Endothelial cell of umbilical vein (primary cell): ENCODE results near the gene CNTFR. TPM values are rescaled to one million over a fixed set of nuclear protein-coding genes. Genes with fewer than 3 reads are reported as not detected.

Experiments used
- BruUV-seq: library from RNA; stranded (reverse); fragments of 400-500 nt; replicated peaks from 2 replicates; lab custom pipeline; 2021; lab: Mats Ljungman, UMichigan
- CTCF ChIA-PET: fragments of 300-600, 350-600 bp; sonication (Branson Sonifier 250); formaldehyde crosslinking; loops from one replicate; lab custom pipeline; 2021; ENCODE audit warnings: antibody characterized with exemption, inconsistent platforms; lab: Charles Lee
- POLR2A ChIA-PET: fragments of 300-600, 350-600 bp; sonication (Branson Sonifier 250); formaldehyde crosslinking; loops from one replicate; lab custom pipeline; 2021; ENCODE audit warnings: antibody characterized with exemption, inconsistent platforms; lab: Charles Lee
- DNase-seq: peaks from one replicate; pipeline ENCODE4 v3.0.0-alpha.2; 2011; ENCODE audit warnings: low read depth, low spot score
- FAIRE-seq: peaks from 2 replicates; lab custom pipeline; 2011; peaks lifted over from hg19 to GRCh38; lab: Jason Lieb, UNC
- H2AFZ ChIP-seq: 2 replicates; pipeline ENCODE4 v1.6.0; 2012; ENCODE audit warnings: low read depth, low read length, control low read depth, inconsistent platforms
- H3K27ac ChIP-seq: 2 replicates; pipeline ENCODE4 v1.5.1; 2011; ENCODE audit warnings: low read depth, mild to moderate bottlenecking, control low read depth, low read length, moderate library complexity; ENCODE audit not compliant: insufficient read depth
- H3K27me3 ChIP-seq, 2 experiments: 2 replicates each; pipeline versions ENCODE4 v1.6.0 to v1.6.1; 2011; ENCODE audit warnings: low read length in 2 of 2, mixed read lengths in 1 of 2; ENCODE audit not compliant: control insufficient read depth in 2 of 2, insufficient read depth in 2 of 2
- H3K36me3 ChIP-seq, 2 experiments: 2 replicates in 1 of 2; 3 replicates in 1 of 2; pipeline ENCODE4 v1.5.1; 2011; ENCODE audit warnings: low read length in 2 of 2, mild to moderate bottlenecking in 1 of 2, moderate library complexity in 1 of 2; ENCODE audit not compliant: control insufficient read depth in 2 of 2, insufficient read depth in 2 of 2; ENCODE audit errors: extremely low read depth in 1 of 2
- H3K4me1 ChIP-seq: 3 replicates; pipeline ENCODE4 v1.5.1; 2011; ENCODE audit warnings: mild to moderate bottlenecking, low read length; ENCODE audit not compliant: control insufficient read depth, insufficient read depth; ENCODE audit errors: extremely low read depth
- H3K4me2 ChIP-seq: 2 replicates; pipeline ENCODE4 v1.6.1; 2011; ENCODE audit warnings: low read length, control low read depth, mixed read lengths; ENCODE audit not compliant: insufficient read depth
- H3K4me3 ChIP-seq, 3 experiments: fragments of 200-600 bp in 1 of 3; sonication (generic), shearing (Covaris generic) in 1 of 3; replicated peaks in 1 of 3; 2 replicates each; pipeline ENCODE4 v1.5.1; 2011 to 2016; ENCODE audit warnings: control low read depth in 3 of 3, low read length in 3 of 3, mild to moderate bottlenecking in 2 of 3, inconsistent platforms in 1 of 3, low read depth in 1 of 3, moderate library complexity in 1 of 3; ENCODE audit not compliant: insufficient read depth in 1 of 3
- H3K79me2 ChIP-seq: 2 replicates; pipeline ENCODE4 v1.6.0; 2012; ENCODE audit warnings: low read length, inconsistent platforms; ENCODE audit not compliant: control insufficient read depth, insufficient read depth
- H3K9ac ChIP-seq: replicated peaks from 2 replicates; pipeline ENCODE3; 2011; ENCODE audit warnings: low read length, control low read depth; ENCODE audit not compliant: insufficient read depth; ENCODE audit errors: extremely low read depth
- H3K9me1 ChIP-seq: replicated peaks from 3 replicates; pipeline ENCODE4 v1.6.0; 2011; ENCODE audit warnings: mild to moderate bottlenecking, low read length; ENCODE audit not compliant: control insufficient read depth, insufficient read depth; ENCODE audit errors: extremely low read depth
- H3K9me3 ChIP-seq: replicated peaks from 2 replicates; pipeline ENCODE4 v1.5.1; 2012; ENCODE audit warnings: low read length, inconsistent platforms; ENCODE audit not compliant: control insufficient read depth, insufficient read depth
- H4K20me1 ChIP-seq: replicated peaks from 2 replicates; pipeline ENCODE3; 2011; ENCODE audit warnings: mild to moderate bottlenecking, low read length; ENCODE audit not compliant: control insufficient read depth, insufficient read depth; ENCODE audit errors: extremely low read depth
- CTCF ChIP-seq, 2 donors: IDR thresholded peaks; 1 replicate in 1 of 2; 2 replicates in 1 of 2; pipeline ENCODE4 v1.5.1; 2011; ENCODE audit warnings: low read length in 2 of 2, mild to moderate bottlenecking in 2 of 2, moderate library complexity in 2 of 2, control low read depth in 1 of 2, inconsistent platforms in 1 of 2, low read depth in 1 of 2; ENCODE audit not compliant: insufficient read depth in 1 of 2; ENCODE audit errors: extremely low read depth in 1 of 2
- GATA2 ChIP-seq: IDR thresholded peaks from 2 replicates; pipeline ENCODE4 v1.7.0; 2011; ENCODE audit warnings: low read depth, mild to moderate bottlenecking, moderate library complexity, mixed read lengths, low read length; ENCODE audit not compliant: insufficient read length, insufficient read depth
- MAX ChIP-seq: IDR thresholded peaks from 2 replicates; pipeline ENCODE4 v1.6.1; 2011; ENCODE audit not compliant: insufficient read depth, insufficient read length
- MYC ChIP-seq: IDR thresholded peaks from one replicate; pipeline ENCODE4 v1.6.1; 2011; ENCODE audit warnings: mild to moderate bottlenecking, low read depth, low read length
- POLR2AphosphoS5 ChIP-seq: IDR thresholded peaks from 2 replicates; pipeline ENCODE4 v1.6.1; 2012; ENCODE audit warnings: low read depth, mild to moderate bottlenecking, control low read depth, low read length, moderate library complexity; ENCODE audit not compliant: insufficient read depth
- dilution Hi-C: fragments of 300-500 bp; cut with MboI; formaldehyde crosslinking; loops from one replicate; pipeline ENCODE4 v1.15.0; 2019; ENCODE audit warnings: low sequenced_read_pairs; ENCODE audit not compliant: extremely low pct_ligation_motif_present
- intact Hi-C: fragments of 100-400 bp; cut with micrococcal nuclease; formaldehyde crosslinking; loops from one replicate; pipeline ENCODE4 v1.10.0; 2022
- polyA plus RNA-seq, 4 experiments: library from polyadenylated mRNA; depleted of rRNA in 3 of 4; stranded (reverse) in 3 of 4; unstranded in 1 of 4; fragments of >200 nt; gene quantifications; 2 replicates each; pipeline versions ENCODE4 v1.2.1 to v1.2.3, GENCODE V29; 2011 to 2012; ENCODE audit warnings: missing spikeins in 1 of 4
- total RNA-seq: library from RNA; stranded (reverse); gene quantifications from 2 replicates; pipeline ENCODE4 v1.2.3, GENCODE V29; 2021

Gene CNTFR
- total and polyA plus RNA-seq, 2 donors (not counting 3 experiments of a cell fraction or from before 2014, with no cell fraction given): not detected

GRCh38 chr9:34520096-34520495, 69.4 kb downstream of the CNTFR start:
- H3K9me1 ChIP-seq: no peaks in the 10 kb centered on the region
- no peak for DNase-seq
- H3K27ac ChIP-seq: no peak overlapping the region
- H3K36me3 ChIP-seq: no peaks in the 10 kb centered on the region
- peaks cover 3% of the 10 kb centered on the region for H3K4me1 ChIP-seq
- no peaks in the 10 kb centered on the region for H3K79me2 ChIP-seq
- H3K4me2 ChIP-seq: no peak overlapping the region
- intact Hi-C loops: no loop called here
- H3K4me3 ChIP-seq: no peak overlapping the region
- no peaks in the 10 kb centered on the region for H4K20me1 ChIP-seq
- BruUV-seq: no TSS peak
- ChIA-PET POLR2A (no interaction called here), CTCF (interaction anchor here (1.2 to 2.4 kb wide), 3 partner anchors 18 to 116 kb away, joined by 6 to 12 read pairs (median 10); no protein-coding TSS in a partner anchor)
- H2AFZ ChIP-seq: no peak overlapping the region
- H3K27me3 ChIP-seq: peaks cover 11 to 18% of the 10 kb centered on the region in 2 experiments
- dilution Hi-C loops: loop anchor here (25.0 kb wide), 1 partner anchor 108 kb away; no protein-coding TSS in a partner anchor
- FAIRE-seq: no peak
- TF ChIP-seq MAX (no peak), GATA2 (no peak), CTCF (IDR thresholded peaks at IDR 0.05; ENCODE audit: extremely low read depth in 1 of 2, insufficient read depth in 1 of 2, low read depth in 1 of 2, low read length in 2 of 2) (no peak), POLR2AphosphoS5 (no peak), MYC (no peak)
- H3K9me3 ChIP-seq: no peaks in the 10 kb centered on the region
- no peak overlapping the region for H3K9ac ChIP-seq
